ENCODE measurements around the gene OR51G1.

Gene OR51G1

GRCh38 chr11:4881188-4881587 lies 43.0 kb downstream of the OR51G1 start:
- no peak overlapping the region for H3K4me3 ChIP-seq (ENCODE audit: low read length)
- no peak for DNase-seq (ENCODE audit: low read depth)
- no peak for TF ChIP-seq CTCF (conservative IDR thresholded peaks at IDR 0.05; ENCODE audit: low read depth, low read length)
